Neural cell (in vitro differentiated cells): ENCODE measurements around the gene IMMP2L. TPM values are rescaled to one million over a fixed set of nuclear protein-coding genes. Genes with fewer than 3 reads are reported as not detected.

Experiments
- H2AFZ ChIP-seq: fragments of 200-600, 300-800 bp; sonication (generic), shearing (Covaris generic); 2 replicates; pipeline ENCODE4 v1.6.0; 2014; ENCODE audit warnings: low read depth, mild to moderate bottlenecking, antibody characterized with exemption, low read length, moderate library complexity
- H3F3A ChIP-seq: fragments of 200-600 bp; shearing (Covaris generic); 2 replicates; pipeline ENCODE4 v1.6.1; 2016; ENCODE audit warnings: mild to moderate bottlenecking, moderate library complexity, mixed read lengths, antibody characterized with exemption, low read length; ENCODE audit not compliant: insufficient read depth, poor library complexity, severe bottlenecking
- H3K27ac ChIP-seq: fragments of 200-600, 300-800 bp; sonication (generic), shearing (Covaris generic); 2 replicates; pipeline ENCODE4 v1.5.1; 2014; ENCODE audit warnings: mild to moderate bottlenecking, low read length, moderate library complexity
- H3K27me3 ChIP-seq: fragments of 300-800, 200-600 bp; sonication (generic), shearing (Covaris generic); 2 replicates; pipeline ENCODE4 v1.6.0; 2014; ENCODE audit warnings: mild to moderate bottlenecking, low read depth, low read length, moderate library complexity; ENCODE audit not compliant: insufficient read depth
- H3K36me3 ChIP-seq: fragments of 300-800, 200-600 bp; sonication (generic), shearing (Covaris generic); 2 replicates; pipeline ENCODE4 v1.5.1; 2014; ENCODE audit warnings: mild to moderate bottlenecking, antibody characterized with exemption, low read length, moderate library complexity; ENCODE audit not compliant: insufficient read depth
- H3K4me2 ChIP-seq: fragments of 300-800, 200-600 bp; sonication (generic), shearing (Covaris generic); 2 replicates; pipeline ENCODE4 v1.6.0; 2014; ENCODE audit warnings: mild to moderate bottlenecking, low read length
- H3K4me3 ChIP-seq: fragments of 300-800, 200-600 bp; sonication (generic), shearing (Covaris generic); 2 replicates; pipeline ENCODE4 v1.5.1; 2014; ENCODE audit warnings: mild to moderate bottlenecking, low read length, moderate library complexity
- H3K79me2 ChIP-seq: fragments of 200-600 bp; shearing (Covaris generic); replicated peaks from 2 replicates; pipeline ENCODE4 v1.6.0; 2014; ENCODE audit warnings: mild to moderate bottlenecking, low read length, moderate library complexity; ENCODE audit not compliant: insufficient read depth
- H3K9ac ChIP-seq: fragments of 300-800, 200-600 bp; sonication (generic), shearing (Covaris generic); 2 replicates; pipeline ENCODE4 v1.6.1; 2016; ENCODE audit warnings: mild to moderate bottlenecking, low read length, mixed read lengths
- H3K9me2 ChIP-seq: fragments of 200-600 bp; shearing (Covaris generic); 2 replicates; pipeline ENCODE4 v1.6.1; 2016; ENCODE audit warnings: mild to moderate bottlenecking, low read length, mixed read lengths; ENCODE audit not compliant: insufficient read depth
- H3K9me3 ChIP-seq: fragments of 200-600, 300-800 bp; sonication (generic), shearing (Covaris generic); 2 replicates; pipeline ENCODE4 v1.6.1; 2016; ENCODE audit warnings: mild to moderate bottlenecking, mixed run types, low read length, moderate library complexity, mixed read lengths
- H4K20me1 ChIP-seq: fragments of 200-600 bp; shearing (Covaris generic); 2 replicates; pipeline ENCODE4 v1.6.1; 2016; ENCODE audit warnings: mild to moderate bottlenecking, mixed run types; ENCODE audit not compliant: insufficient read depth
- CTCF ChIP-seq: fragments of 450-650 bp; IDR thresholded peaks from 2 replicates; pipeline ENCODE4 v1.5.1; 2014; ENCODE audit warnings: antibody characterized with exemption, mild to moderate bottlenecking, moderate library complexity; ENCODE audit not compliant: poor library complexity, severe bottlenecking
- EP300 ChIP-seq: fragments of 450-650 bp; conservative IDR thresholded peaks from 2 replicates; pipeline ENCODE4 v1.6.1; 2014; ENCODE audit warnings: antibody characterized with exemption, mild to moderate bottlenecking, moderate library complexity; ENCODE audit not compliant: poor library complexity, severe bottlenecking
- EZH2 ChIP-seq: fragments of 200-600, 300-800 bp; shearing (Covaris generic), sonication (generic); IDR thresholded peaks from 2 replicates; pipeline ENCODE4 v1.6.1; 2014; ENCODE audit warnings: antibody characterized with exemption, low read length, borderline replicate concordance, mild to moderate bottlenecking; ENCODE audit not compliant: insufficient read depth, poor library complexity, severe bottlenecking
- MXI1 ChIP-seq: fragments of 450-650 bp; conservative IDR thresholded peaks from 2 replicates; pipeline ENCODE4 v1.6.1; 2014; ENCODE audit warnings: antibody characterized with exemption, mild to moderate bottlenecking; ENCODE audit not compliant: poor library complexity, severe bottlenecking
- POLR2AphosphoS5 ChIP-seq: IDR thresholded peaks from 2 replicates; pipeline ENCODE4 v1.6.1; 2012
- RAD21 ChIP-seq: fragments of 450-650 bp; conservative IDR thresholded peaks from 2 replicates; pipeline ENCODE4 v1.6.1; 2014; ENCODE audit warnings: antibody characterized with exemption, mild to moderate bottlenecking, moderate library complexity
- REST ChIP-seq: IDR thresholded peaks from 2 replicates; pipeline ENCODE4 v1.6.1; 2012; ENCODE audit warnings: borderline replicate concordance
- SMC3 ChIP-seq: fragments of 450-650 bp; conservative IDR thresholded peaks from 2 replicates; pipeline ENCODE4 v1.6.1; 2014; ENCODE audit warnings: antibody characterized with exemption, mild to moderate bottlenecking, moderate library complexity; ENCODE audit not compliant: poor library complexity
- TAF1 ChIP-seq: IDR thresholded peaks from 2 replicates; pipeline ENCODE4 v1.6.1; 2012; ENCODE audit warnings: low read depth
- polyA plus RNA-seq: library from polyadenylated mRNA; depleted of rRNA; stranded (reverse); fragments of >200 nt; gene quantifications from 2 replicates; pipeline ENCODE4 v1.2.3, GENCODE V29; 2014

The IMMP2L gene
- polyA plus RNA-seq, 1 donor from 2014 or later: 9.7 TPM

- Histone ChIP-seq H3F3A (no peaks in the 10 kb centered on the region), H3K79me2 (no peaks in the 10 kb centered on the region)
These were observed 549.3 kb downstream of the IMMP2L start for GRCh38 chr7:111012799-111013675.

More at GRCh38 chr7:111012799-111013675, 549.3 kb downstream of the IMMP2L start:
- H3K4me3 ChIP-seq: no peak overlapping the region
- H3K27me3 ChIP-seq: no peaks in the 10 kb centered on the region
- no peak overlapping the region for H3K4me2 ChIP-seq
- no peaks in the 10 kb centered on the region for H3K9me2 ChIP-seq
- H2AFZ ChIP-seq: no peak overlapping the region
- H4K20me1 ChIP-seq: no peaks in the 10 kb centered on the region
- H3K9ac ChIP-seq: no peak overlapping the region
- TF ChIP-seq TAF1 (no peak), CTCF (no peak), MXI1 (no peak), EP300 (no peak), SMC3 (no peak), RAD21 (no peak), REST (no peak), EZH2 (no peak), POLR2AphosphoS5 (no peak)
- no peak overlapping the region for H3K27ac ChIP-seq
- H3K36me3 ChIP-seq: no peaks in the 10 kb centered on the region
- no peaks in the 10 kb centered on the region for H3K9me3 ChIP-seq
